ENCODE results near the gene CRIP2.

CRIP2 gene

GRCh38 chr14:105475269-105476096, 862 bp downstream of the CRIP2 start:
- in situ Hi-C loops (cut with MboI; ENCODE audit: low sequenced_read_pairs): loop anchor here (25.0 kb wide), 1 partner anchor 113 kb away; no protein-coding TSS in a partner anchor

DNA sequence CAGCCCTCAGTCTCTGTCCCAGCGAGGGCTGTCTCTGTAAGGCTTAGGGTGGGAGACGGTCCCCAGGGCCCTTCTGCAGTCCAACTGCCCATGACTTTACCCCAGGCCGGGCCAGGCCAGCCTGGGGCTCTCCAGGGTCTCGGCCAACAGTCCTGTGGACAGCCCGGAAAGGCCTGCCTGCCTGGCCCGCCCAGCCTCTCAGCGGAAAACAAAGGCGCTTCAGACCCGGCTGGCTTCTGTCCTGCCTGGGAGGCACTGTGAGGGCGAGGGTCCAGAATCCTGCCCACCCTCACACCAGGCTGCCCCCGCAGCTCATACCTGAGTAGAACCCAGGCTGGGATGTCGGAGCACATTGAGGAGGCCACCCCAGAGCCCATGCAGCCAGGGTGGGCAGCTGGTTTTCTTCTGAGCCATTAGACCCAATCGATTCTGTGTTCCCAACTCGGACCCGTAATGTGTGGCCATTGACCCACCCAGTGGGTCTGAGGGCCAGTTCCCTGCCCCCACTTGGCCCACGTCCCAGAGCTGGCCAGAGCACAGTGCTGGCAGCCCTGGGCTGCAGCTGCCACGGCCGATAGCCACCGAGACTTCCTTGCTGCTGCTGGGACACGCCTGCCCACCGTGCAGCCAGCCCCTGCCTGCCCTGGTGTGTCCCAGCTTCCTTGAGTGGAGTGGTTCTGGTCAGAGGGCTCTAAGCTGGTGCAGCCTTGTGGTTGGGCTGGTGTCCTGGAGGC, 1.6 kb downstream of the CRIP2 start:
- in situ Hi-C loops (cut with MboI; ENCODE audit: low sequenced_read_pairs): loop anchor here (25.0 kb wide), 1 partner anchor 114 kb away; no protein-coding TSS in a partner anchor

DNA sequence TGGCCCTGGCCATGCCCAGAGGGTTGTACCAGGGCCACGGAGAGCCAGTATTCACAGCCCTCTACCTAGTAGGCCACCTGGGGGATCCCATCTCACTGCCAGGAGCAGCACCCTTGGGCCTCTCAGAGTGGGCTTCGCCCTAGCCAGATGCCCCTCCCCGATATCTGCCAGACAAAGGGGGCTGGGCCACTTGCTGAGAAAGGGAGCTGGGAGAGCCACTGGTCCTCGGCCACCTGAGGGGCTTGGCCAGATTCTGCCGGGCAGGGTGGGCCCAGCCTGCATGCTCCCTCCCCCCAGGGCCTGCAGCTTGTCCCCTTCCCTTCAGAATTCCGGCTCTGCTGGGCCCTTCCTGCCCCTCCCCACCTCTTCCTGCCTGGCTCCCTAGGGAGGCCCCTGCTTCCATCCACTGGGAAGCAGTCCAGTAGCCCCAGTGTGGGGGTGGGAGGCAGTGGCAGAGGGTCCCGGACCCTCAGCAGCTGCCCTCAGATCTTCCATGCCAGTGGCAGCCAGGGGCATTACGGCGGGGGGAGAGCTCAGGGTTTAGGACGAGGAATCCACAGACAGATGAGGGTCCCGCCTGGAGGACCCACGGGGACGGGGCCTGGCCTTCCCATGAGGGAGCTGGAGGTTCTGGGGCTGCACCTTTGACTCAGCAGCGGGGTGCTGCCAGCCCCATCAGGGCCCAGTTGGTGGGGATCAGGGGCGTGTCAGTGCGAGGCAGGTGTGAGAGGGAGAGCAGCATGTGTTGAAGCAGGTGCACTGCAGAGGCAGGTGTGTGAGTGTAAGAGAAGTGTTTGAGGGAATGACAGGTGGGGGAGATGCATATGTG, 2.4 kb downstream of the CRIP2 start:
- in situ Hi-C loops (cut with MboI; ENCODE audit: low sequenced_read_pairs): loop anchor here (25.0 kb wide), 1 partner anchor 115 kb away; no protein-coding TSS in a partner anchor

DNA sequence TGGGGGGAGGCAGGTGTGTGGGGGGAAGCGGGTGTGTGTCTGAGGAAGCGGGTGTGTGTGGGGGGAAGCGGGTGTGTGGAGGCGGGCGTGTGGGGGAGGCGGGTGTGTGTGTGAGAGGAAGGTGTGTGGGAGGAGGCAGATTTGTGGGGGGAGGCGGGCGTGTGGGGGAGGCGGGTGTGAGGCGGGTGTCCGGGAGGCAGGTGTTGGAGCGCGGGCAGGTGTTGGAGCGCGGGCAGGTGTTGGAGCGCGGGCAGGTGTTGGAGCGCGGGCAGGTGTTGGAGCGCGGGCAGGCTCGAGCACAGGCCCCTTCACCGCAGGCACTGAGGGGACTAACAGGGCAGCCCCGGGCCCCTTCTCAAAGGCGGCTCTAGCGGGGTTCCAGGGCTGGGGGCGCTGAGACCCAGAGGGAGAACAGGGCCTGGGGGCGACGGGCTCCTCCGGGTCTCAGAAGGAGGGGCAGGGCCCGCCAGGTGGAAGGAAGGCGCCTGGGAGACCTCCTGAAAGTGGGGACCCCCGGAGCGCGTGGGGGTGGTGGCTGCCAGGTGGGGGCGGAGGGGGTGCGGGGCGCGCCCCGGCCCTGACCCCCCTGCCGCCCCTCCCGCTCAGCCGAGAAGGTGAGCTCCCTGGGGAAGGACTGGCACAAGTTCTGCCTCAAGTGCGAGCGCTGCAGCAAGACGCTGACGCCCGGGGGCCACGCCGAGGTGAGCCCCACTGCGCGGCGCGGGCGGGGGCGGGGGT, 3.2 kb downstream of the CRIP2 start:
- in situ Hi-C loops (cut with MboI; ENCODE audit: low sequenced_read_pairs): loop anchor here (25.0 kb wide), 1 partner anchor 116 kb away; no protein-coding TSS in a partner anchor

GRCh38 chr14:105478398-105479251, 4.0 kb downstream of the CRIP2 start:
- in situ Hi-C loops (cut with MboI; ENCODE audit: low sequenced_read_pairs): loop anchor here (25.0 kb wide), 1 partner anchor 116 kb away; no protein-coding TSS in a partner anchor

- in situ Hi-C loops (cut with MboI; ENCODE audit: low sequenced_read_pairs): loop anchor here (25.0 kb wide), 1 partner anchor 117 kb away; no protein-coding TSS in a partner anchor
These were observed 5.0 kb downstream of the CRIP2 start for GRCh38 chr14:105479431-105480158.

- in situ Hi-C loops (cut with MboI; ENCODE audit: low sequenced_read_pairs): loop anchor here (25.0 kb wide), 1 partner anchor 118 kb away; no protein-coding TSS in a partner anchor
These were observed 5.7 kb downstream of the CRIP2 start for GRCh38 chr14:105480199-105480746.

DNA sequence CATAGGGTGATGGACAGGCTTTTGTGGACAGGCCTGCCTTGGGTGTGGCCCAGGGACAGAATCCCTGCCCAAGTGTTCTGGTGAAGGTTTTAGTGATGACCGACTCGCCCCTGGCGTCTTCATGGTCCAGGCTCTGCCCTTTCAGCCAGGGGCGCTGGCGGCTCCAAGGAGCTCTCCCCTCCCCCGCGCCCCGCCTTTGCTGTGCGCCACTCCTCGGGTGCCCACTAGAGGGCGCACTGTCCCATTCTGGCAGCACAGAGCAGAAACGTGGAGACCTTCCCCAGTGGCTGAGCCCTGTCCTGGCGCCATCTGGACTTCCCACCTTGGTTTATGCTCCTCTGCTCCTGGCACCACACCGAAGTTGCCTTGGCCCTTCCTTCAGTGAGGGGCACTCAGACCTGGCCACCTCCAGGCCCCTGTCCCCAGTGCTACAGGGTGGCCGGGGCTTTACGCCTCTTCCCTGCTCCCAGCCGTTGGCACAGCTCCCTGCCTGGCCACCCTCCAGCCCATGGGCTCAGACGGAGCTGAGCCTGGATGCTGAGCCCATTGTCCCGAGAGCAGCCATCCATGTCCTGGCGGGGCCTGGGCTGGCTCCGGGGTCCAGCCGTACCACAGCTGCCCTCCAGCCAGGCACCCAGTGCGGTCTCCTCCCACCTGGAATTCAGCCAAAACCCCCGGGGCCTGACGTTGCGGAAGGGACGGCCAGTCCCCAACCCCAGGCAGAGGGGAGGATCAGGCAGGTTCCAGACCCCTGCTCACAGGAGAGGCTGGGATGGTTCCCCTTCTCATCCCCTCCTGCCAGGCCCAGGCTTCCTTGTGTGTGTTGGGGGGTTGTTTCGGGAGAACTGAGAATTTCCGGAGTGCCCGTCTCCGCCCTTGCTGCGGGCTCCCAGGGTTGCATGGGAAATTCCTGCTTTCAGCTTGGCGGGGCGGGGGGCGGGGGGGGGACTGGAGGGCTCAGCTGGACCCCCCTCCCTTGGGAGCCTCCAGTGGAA, 6.5 kb downstream of the CRIP2 start:
- in situ Hi-C loops (cut with MboI; ENCODE audit: low sequenced_read_pairs): loop anchor here (25.0 kb wide), 1 partner anchor 119 kb away; no protein-coding TSS in a partner anchor

DNA sequence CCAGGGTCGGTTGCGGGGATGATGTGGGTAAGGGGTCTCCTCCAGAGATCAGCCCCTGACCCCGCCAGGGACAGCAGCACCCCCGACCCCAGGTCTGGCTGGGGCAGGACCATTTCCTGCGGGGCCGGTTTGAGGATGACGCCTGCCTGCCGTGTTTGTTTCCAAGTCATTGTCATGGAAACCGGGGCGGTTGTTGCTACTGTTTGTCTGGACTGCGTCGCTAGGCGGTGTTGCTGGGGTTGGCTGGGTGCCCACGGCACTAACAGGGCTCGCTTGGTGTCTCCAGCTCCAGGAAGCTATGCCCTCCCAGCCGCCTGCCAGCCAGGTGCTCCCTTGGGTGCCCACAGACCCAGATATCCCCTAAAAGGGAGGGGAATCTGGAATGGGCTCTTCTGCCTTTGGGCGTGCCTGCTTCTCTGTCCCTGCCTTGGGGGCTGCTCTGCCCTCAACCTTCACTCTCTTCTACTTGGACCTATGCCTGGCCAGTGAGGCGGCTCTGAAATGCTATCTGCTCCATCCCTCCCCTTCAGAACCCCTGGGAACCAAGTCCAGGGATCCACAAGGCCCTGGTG, 7.4 kb downstream of the CRIP2 start:
- in situ Hi-C loops (cut with MboI; ENCODE audit: low sequenced_read_pairs): loop anchor here (25.0 kb wide), 1 partner anchor 120 kb away; no protein-coding TSS in a partner anchor

DNA sequence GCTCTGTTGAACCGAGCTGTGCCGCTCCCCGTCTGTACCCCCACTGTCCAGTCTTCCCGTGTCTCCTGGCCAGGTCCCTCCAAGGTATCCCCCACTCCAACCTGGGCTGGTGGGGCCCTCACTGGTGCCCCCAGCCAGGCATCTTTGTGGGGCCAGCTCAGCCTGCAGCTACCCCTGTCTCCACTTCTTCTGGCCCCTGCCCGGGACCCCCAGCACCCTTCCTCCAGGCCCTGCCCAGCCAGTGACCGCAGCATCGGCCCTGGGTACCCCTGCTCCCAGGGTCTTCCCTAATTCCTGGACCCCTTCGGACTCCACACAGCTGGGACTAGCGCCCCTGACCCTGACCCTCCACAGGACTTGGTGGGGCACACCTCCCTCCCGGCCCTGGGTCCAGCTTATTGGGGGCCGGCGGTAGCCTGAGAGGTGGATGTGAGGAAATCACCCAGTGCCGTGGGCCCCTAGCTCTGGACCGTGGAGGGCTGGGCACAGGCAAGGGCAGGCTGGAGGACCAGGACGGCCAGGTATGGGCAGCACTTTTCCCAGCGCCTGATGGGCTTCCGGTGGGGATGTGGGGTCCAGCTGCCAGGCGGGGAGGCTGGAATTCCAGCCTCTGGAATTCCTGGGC, 8.0 kb downstream of the CRIP2 start:
- in situ Hi-C loops (cut with MboI; ENCODE audit: low sequenced_read_pairs): loop anchor here (25.0 kb wide), 1 partner anchor 120 kb away; no protein-coding TSS in a partner anchor

GRCh38 chr14:105483300-105484068, 8.9 kb downstream of the CRIP2 start:
- in situ Hi-C loops (cut with MboI; ENCODE audit: low sequenced_read_pairs): loop anchor here (25.0 kb wide), 1 partner anchor 121 kb away; no protein-coding TSS in a partner anchor

- in situ Hi-C loops (cut with MboI; ENCODE audit: low sequenced_read_pairs): loop anchor here (25.0 kb wide), 1 partner anchor 122 kb away; no protein-coding TSS in a partner anchor
These were observed 9.7 kb downstream of the CRIP2 start for GRCh38 chr14:105484069-105484996.

DNA sequence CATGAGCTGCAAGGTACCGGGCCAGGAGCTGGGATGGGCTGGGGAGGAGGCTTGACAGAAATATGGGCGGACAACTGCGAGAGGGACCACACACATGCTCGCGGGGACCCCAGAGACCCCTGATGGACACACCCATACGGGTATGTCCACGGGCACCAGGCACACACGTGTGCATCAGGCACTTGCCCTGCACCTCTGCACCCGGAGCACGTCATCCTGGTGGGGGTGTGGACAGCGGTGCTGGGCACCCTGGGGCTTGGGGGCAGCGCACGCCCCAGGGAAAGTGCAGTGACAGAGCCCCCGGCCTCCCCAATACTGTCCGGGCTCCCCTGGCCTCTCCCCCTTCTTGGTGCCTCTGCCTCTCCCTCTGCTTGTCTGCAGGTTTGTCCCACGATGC, 10.4 kb downstream of the CRIP2 start:
- in situ Hi-C loops (cut with MboI; ENCODE audit: low sequenced_read_pairs): loop anchor here (25.0 kb wide), 1 partner anchor 123 kb away; no protein-coding TSS in a partner anchor

- in situ Hi-C loops (cut with MboI; ENCODE audit: low sequenced_read_pairs): loop anchor here (25.0 kb wide), 1 partner anchor 123 kb away; no protein-coding TSS in a partner anchor
These were observed 11.1 kb downstream of the CRIP2 start for GRCh38 chr14:105485739-105486162.
